DND-41 (cell line): ENCODE measurements around the gene DPY19L2.
"Not testable (repeated sequence)": the region's sequence is repeated elsewhere in the genome, so short reads cannot be mapped to it uniquely, and the experiment has no call there.

Source experiments
- CTCF ChIP-seq: IDR thresholded peaks from 2 replicates; pipeline ENCODE4 v1.5.1; 2012; ENCODE audit warnings: borderline replicate concordance, low read length, moderate library complexity, mild to moderate bottlenecking; ENCODE audit not compliant: poor library complexity, severe bottlenecking; ENCODE audit errors: extremely low read depth
- EZH2 ChIP-seq: IDR thresholded peaks from 3 replicates; pipeline ENCODE4 v1.6.1; 2012; ENCODE audit warnings: borderline replicate concordance, low read depth, mild to moderate bottlenecking, moderate library complexity, low read length, inconsistent platforms; ENCODE audit not compliant: severe bottlenecking

GRCh38 chr12:63584426-63584825, 83.9 kb downstream of the DPY19L2 start:
- TF ChIP-seq CTCF, EZH2: not testable (repeated sequence)
